H9 (cell line): ENCODE measurements around the gene CDH13. TPM values are rescaled to one million over a fixed set of nuclear protein-coding genes. Genes with fewer than 3 reads are reported as not detected.

Experiments
- DNase-seq: peaks from one replicate; pipeline ENCODE4 v3.0.0-alpha.2; 2017
- H2AFZ ChIP-seq: one replicate; pipeline ENCODE4 v1.6.1; 2013; ENCODE audit warnings: mild to moderate bottlenecking, low read length, control low read depth, moderate library complexity
- H2AK5ac ChIP-seq: 2 replicates; pipeline ENCODE4 v1.6.1; 2013; ENCODE audit warnings: low read length, control low read depth, mixed read lengths; ENCODE audit not compliant: insufficient read length
- H2BK120ac ChIP-seq: one replicate; pipeline ENCODE4 v1.6.1; 2013; ENCODE audit warnings: low read depth, mild to moderate bottlenecking, low read length, control low read depth, inconsistent platforms; ENCODE audit not compliant: poor library complexity, severe bottlenecking
- H2BK12ac ChIP-seq: 2 replicates; pipeline ENCODE4 v1.6.1; 2013; ENCODE audit warnings: low read length, control low read depth, mixed read lengths, low read depth; ENCODE audit not compliant: insufficient read length
- H2BK15ac ChIP-seq: 2 replicates; pipeline ENCODE4 v1.6.1; 2013; ENCODE audit warnings: low read depth, low read length, control low read depth
- H2BK20ac ChIP-seq: one replicate; pipeline ENCODE4 v1.6.1; 2013; ENCODE audit warnings: low read depth, mild to moderate bottlenecking, low read length, control low read depth, inconsistent platforms; ENCODE audit not compliant: poor library complexity, severe bottlenecking
- H2BK5ac ChIP-seq: 2 replicates; pipeline ENCODE4 v1.6.1; 2013; ENCODE audit warnings: low read length, control low read depth, mixed read lengths; ENCODE audit not compliant: insufficient read length
- H3K14ac ChIP-seq: 2 replicates; pipeline ENCODE4 v1.6.1; 2013; ENCODE audit warnings: low read length, control low read depth; ENCODE audit not compliant: insufficient read depth
- H3K18ac ChIP-seq: 2 replicates; pipeline ENCODE4 v1.6.1; 2013; ENCODE audit warnings: low read depth, mild to moderate bottlenecking, mixed read lengths, low read length, control low read depth; ENCODE audit not compliant: insufficient read length
- H3K23ac ChIP-seq: 2 replicates; pipeline ENCODE4 v1.6.1; 2013; ENCODE audit warnings: low read length, control low read depth, mixed read lengths, low read depth; ENCODE audit not compliant: insufficient read length
- H3K23me2 ChIP-seq: 2 replicates; pipeline ENCODE4 v1.6.1; 2013; ENCODE audit warnings: low read depth, mild to moderate bottlenecking, mixed read lengths, low read length, control low read depth; ENCODE audit not compliant: insufficient read length, poor library complexity, severe bottlenecking
- H3K27ac ChIP-seq: 2 replicates; pipeline ENCODE4 v1.5.1; 2013; ENCODE audit warnings: low read length, control low read depth, mixed read lengths, low read depth; ENCODE audit not compliant: insufficient read length
- H3K27me3 ChIP-seq: 2 replicates; pipeline ENCODE4 v1.6.1; 2013; ENCODE audit warnings: low read length, control low read depth, inconsistent platforms; ENCODE audit not compliant: insufficient read depth
- H3K4ac ChIP-seq: 2 replicates; pipeline ENCODE4 v1.6.1; 2013; ENCODE audit warnings: low read depth, mild to moderate bottlenecking, control low read depth, inconsistent platforms, low read length, moderate library complexity
- H3K4me1 ChIP-seq: 2 replicates; pipeline ENCODE4 v1.6.1; 2013; ENCODE audit warnings: low read length, control low read depth, inconsistent platforms; ENCODE audit not compliant: insufficient read depth
- H3K4me2 ChIP-seq: 2 replicates; pipeline ENCODE4 v1.6.1; 2013; ENCODE audit warnings: low read length, control low read depth, mixed read lengths; ENCODE audit not compliant: insufficient read length, insufficient read depth
- H3K56ac ChIP-seq: 2 replicates; pipeline ENCODE4 v1.6.1; 2013; ENCODE audit warnings: low read depth, mild to moderate bottlenecking, mixed read lengths, low read length, control low read depth; ENCODE audit not compliant: insufficient read length
- H3K79me1 ChIP-seq: 2 replicates; pipeline ENCODE4 v1.6.1; 2013; ENCODE audit warnings: low read depth, mild to moderate bottlenecking, moderate library complexity, low read length, control low read depth, inconsistent platforms; ENCODE audit not compliant: insufficient read depth, poor library complexity, severe bottlenecking
- H3K79me2 ChIP-seq: 2 replicates; pipeline ENCODE4 v1.6.1; 2013; ENCODE audit warnings: low read length, control low read depth, inconsistent platforms; ENCODE audit not compliant: insufficient read depth
- H3K9ac ChIP-seq: 2 replicates; pipeline ENCODE4 v1.6.1; 2013; ENCODE audit warnings: low read length, control low read depth, mixed read lengths; ENCODE audit not compliant: insufficient read length; ENCODE audit errors: extremely low read depth
- H3K9me3 ChIP-seq: one replicate; pipeline ENCODE4 v1.6.1; 2013; ENCODE audit warnings: low read depth, low read length, inconsistent platforms; ENCODE audit not compliant: control insufficient read depth
- H3T11ph ChIP-seq: one replicate; pipeline ENCODE4 v1.6.1; 2013; ENCODE audit warnings: mild to moderate bottlenecking, low read length, control low read depth, inconsistent platforms
- H4K20me1 ChIP-seq: one replicate; pipeline ENCODE4 v1.6.1; 2013; ENCODE audit not compliant: control insufficient read depth, insufficient read length, insufficient read depth
- H4K5ac ChIP-seq: 2 replicates; pipeline ENCODE4 v1.6.1; 2013; ENCODE audit warnings: low read depth, mild to moderate bottlenecking, mixed read lengths, low read length, control low read depth; ENCODE audit not compliant: insufficient read length
- H4K8ac ChIP-seq: replicated peaks from 2 replicates; pipeline ENCODE4 v1.6.1; 2013; ENCODE audit warnings: low read length, control low read depth, mixed read lengths, low read depth; ENCODE audit not compliant: insufficient read length
- H4K91ac ChIP-seq: 2 replicates; pipeline ENCODE4 v1.6.1; 2013; ENCODE audit warnings: low read depth, mild to moderate bottlenecking, moderate library complexity, mixed read lengths, low read length, control low read depth; ENCODE audit not compliant: insufficient read length
- H3K27ac Mint-ChIP-seq, 3 experiments: 2 replicates in 2 of 3; 3 replicates in 1 of 3; pipeline ENCODE4 v1.8.0; 2020 to 2021; ENCODE audit warnings: mixed read lengths in 3 of 3, mild to moderate bottlenecking in 1 of 3, moderate library complexity in 1 of 3
- H3K27me3 Mint-ChIP-seq: 2 replicates; pipeline ENCODE4 v1.8.0; 2021; ENCODE audit warnings: low read depth, mild to moderate bottlenecking, moderate library complexity, mixed read lengths
- H3K36me3 Mint-ChIP-seq, 3 experiments: 2 replicates in 2 of 3; 3 replicates in 1 of 3; pipeline ENCODE4 v1.8.0; 2020 to 2021; ENCODE audit warnings: low read depth in 3 of 3, mixed read lengths in 3 of 3; ENCODE audit not compliant: insufficient read depth in 1 of 3
- H3K4me1 Mint-ChIP-seq, 2 experiments: 2 replicates each; pipeline ENCODE4 v1.8.0; 2020; ENCODE audit warnings: mixed read lengths in 2 of 2
- H3K4me3 Mint-ChIP-seq, 2 experiments: 2 replicates in 1 of 2; 3 replicates in 1 of 2; pipeline ENCODE4 v1.8.0; 2020 to 2021; ENCODE audit warnings: mild to moderate bottlenecking in 2 of 2, mixed read lengths in 2 of 2, moderate library complexity in 1 of 2
- H3K9me3 Mint-ChIP-seq, 2 experiments: 2 replicates in 1 of 2; 3 replicates in 1 of 2; pipeline ENCODE4 v1.8.0; 2020; ENCODE audit warnings: mild to moderate bottlenecking in 2 of 2, mixed read lengths in 2 of 2, moderate library complexity in 1 of 2
- CTCF ChIP-seq: fragments of 200-600 bp; sonication (generic); conservative IDR thresholded peaks from 3 replicates; pipeline ENCODE4 v1.8.0; 2021; ENCODE audit warnings: antibody characterized with exemption, mild to moderate bottlenecking
- WGBS: extraction: QIAGEN DNeasy Blood & Tissue Kit; methylation state at CpG from one replicate; pipeline ENCODE4 v1.1.7; 2013; ENCODE audit warnings: missing lambda C conversion rate, low lambda C conversion rate, mixed read lengths; ENCODE audit not compliant: insufficient read length; ENCODE audit errors: extremely low coverage; 5-methylcytosine and 5-hydroxymethylcytosine counted together
- total RNA-seq: library from RNA; stranded (reverse); gene quantifications from 2 replicates; pipeline ENCODE4 v1.2.1, GENCODE V29; 2021

CDH13 gene
- total RNA-seq, 1 experiment from 2014 or later: 1.5 TPM

- no peak overlapping the region for H3K56ac ChIP-seq
- no peak overlapping the region for H3K23ac ChIP-seq
- Mint-ChIP-seq H3K36me3 (peaks cover 0 to 3% (median under 1%) of the 10 kb centered on the region in 3 experiments; a peak in 2 of 7 replicates), H3K27ac (peak overlapping the region in 1 of 3 experiments; percentile 92; a peak in 1 of 7 replicates), H3K4me1 (peaks cover 31 to 35% of the 10 kb centered on the region in 2 experiments), H3K4me3 (no peak overlapping the region), H3K27me3 (0 out of 2 replicates have a peak, but pooled peaks cover 1% of the 10 kb centered on the region), H3K9me3 (no peaks in the 10 kb centered on the region; a peak in 1 of 5 replicates)
- no peak overlapping the region for H3K14ac ChIP-seq
- H2BK15ac ChIP-seq: no peak overlapping the region
- peaks cover under 1% of the 10 kb centered on the region for H3K79me1 ChIP-seq
- no peak overlapping the region for H4K91ac ChIP-seq
- peaks cover 14% of the 10 kb centered on the region for H3K4me1 ChIP-seq
- no peak overlapping the region for H2AFZ ChIP-seq
- H2BK120ac ChIP-seq: no peak overlapping the region
- H2AK5ac ChIP-seq: no peak overlapping the region
- H4K20me1 ChIP-seq: peaks cover under 1% of the 10 kb centered on the region
- no peak for DNase-seq
- H3K4me2 ChIP-seq: no peak overlapping the region
- peaks cover 4% of the 10 kb centered on the region; the same call in 1 of the 2 replicates for H3K79me2 ChIP-seq
- H2BK5ac ChIP-seq: no peak overlapping the region
- no peak overlapping the region for H4K5ac ChIP-seq
- peaks cover 2% of the 10 kb centered on the region for H3K23me2 ChIP-seq
- no peak overlapping the region for H2BK20ac ChIP-seq
- H3K18ac ChIP-seq: peak overlapping the region; percentile 41
- no peaks in the 10 kb centered on the region for H3K27me3 ChIP-seq
- no peak overlapping the region for H3T11ph ChIP-seq
- no peak overlapping the region for H3K4ac ChIP-seq
- H2BK12ac ChIP-seq: peak overlapping the region; percentile 58
- no peak overlapping the region for H3K27ac ChIP-seq
- no peak for TF ChIP-seq CTCF
- H3K9me3 ChIP-seq: no peaks in the 10 kb centered on the region
- no peak overlapping the region for H4K8ac ChIP-seq
- no peak overlapping the region for H3K9ac ChIP-seq
- WGBS: no CpG with 5 or more reads among the region's 3 CpGs
These were observed 1177.0 kb downstream of the CDH13 start for GRCh38 chr16:83803811-83804210.
